Frontal cortex (tissue), 4 donors: Measurements from ENCODE around the gene PNRC1. TPM values are rescaled to one million over a fixed set of nuclear protein-coding genes. Genes with fewer than 3 reads are reported as not detected.
"Not testable (repeated sequence)": the region's sequence is repeated elsewhere in the genome, so short reads cannot be mapped to it uniquely, and the experiment has no call there.

Source experiments
- DNase-seq, 2 donors: peaks; one replicate each; pipeline ENCODE4 v3.0.0; 2012; ENCODE audit warnings: low spot score in 2 of 2
- FAIRE-seq: peaks from 2 replicates; lab custom pipeline; 2012; peaks lifted over from hg19 to GRCh38; lab: Jason Lieb, UNC
- total RNA-seq: library from RNA; depleted of rRNA; stranded (reverse); fragments of >200 nt; gene quantifications from one replicate; pipeline ENCODE4 v1.2.3, GENCODE V29; 2014
- donor health status: control.
- donor health status: control.
- donor health status: control.

PNRC1 gene
- total RNA-seq, 1 donor from 2014 or later = 72.6 TPM

DNA sequence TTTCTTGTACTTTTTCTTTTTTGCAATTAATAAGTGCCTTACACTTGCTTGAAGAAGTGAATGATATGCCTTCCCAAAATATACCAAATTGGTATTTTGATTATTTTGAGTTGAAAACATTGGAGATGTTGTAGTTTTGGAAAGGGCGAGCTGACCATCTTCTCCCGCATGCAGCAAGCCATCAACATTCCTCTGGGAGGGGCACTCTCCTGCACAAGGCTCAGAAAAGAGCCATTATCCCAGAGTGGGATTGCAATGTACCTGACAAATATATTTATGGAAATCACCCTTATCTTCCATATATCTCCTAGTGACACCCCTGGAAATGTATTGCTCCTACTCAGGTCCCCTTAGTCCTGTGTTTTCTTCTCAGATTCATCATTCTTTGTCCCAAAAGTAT lies 22.8 kb upstream of the PNRC1 start:
- FAIRE-seq = no peak
- DNase-seq = no peak

DNA sequence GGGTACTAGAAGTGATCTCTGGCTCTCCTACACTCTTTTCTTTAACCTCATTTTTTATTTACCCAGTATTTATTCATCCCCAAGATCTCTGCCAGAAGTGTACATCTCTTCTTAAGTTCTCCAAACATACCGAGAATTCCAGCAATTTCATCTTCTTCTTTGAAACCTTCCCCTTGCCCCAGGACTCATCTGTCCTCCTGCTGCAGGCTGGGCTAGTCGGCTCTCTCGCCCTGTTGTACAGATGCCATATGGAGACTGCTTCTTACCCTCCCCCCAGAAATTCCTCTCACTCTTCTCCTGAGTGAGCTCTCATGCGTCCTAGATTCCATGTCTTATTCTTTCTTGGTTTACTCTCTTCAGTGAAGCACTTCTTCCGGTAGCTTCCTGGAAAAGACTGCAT lies 21.9 kb upstream of the PNRC1 start:
- FAIRE-seq (no peak), DNase-seq (no peak)

DNA sequence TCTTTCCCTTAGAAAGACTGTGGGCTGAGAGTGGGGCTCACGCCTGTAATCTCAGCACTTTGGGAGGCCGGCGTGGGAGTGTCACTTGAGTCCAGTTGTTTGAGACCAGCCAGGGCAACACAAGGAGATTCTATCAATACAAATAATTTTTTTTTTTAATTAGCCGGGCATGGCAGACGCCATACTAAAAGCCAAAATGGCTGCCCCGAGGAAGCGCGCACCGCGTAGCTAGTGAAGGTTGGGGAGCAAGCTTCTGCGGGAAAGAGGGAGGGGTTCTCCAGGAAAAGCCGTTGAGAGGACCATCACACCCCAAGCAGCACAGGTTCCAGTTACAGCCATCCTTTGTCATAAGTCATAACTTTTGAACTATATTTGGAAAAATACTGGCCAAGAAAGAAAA lies 21.3 kb upstream of the PNRC1 start:
- FAIRE-seq = no peak
- DNase-seq = no peak

DNA sequence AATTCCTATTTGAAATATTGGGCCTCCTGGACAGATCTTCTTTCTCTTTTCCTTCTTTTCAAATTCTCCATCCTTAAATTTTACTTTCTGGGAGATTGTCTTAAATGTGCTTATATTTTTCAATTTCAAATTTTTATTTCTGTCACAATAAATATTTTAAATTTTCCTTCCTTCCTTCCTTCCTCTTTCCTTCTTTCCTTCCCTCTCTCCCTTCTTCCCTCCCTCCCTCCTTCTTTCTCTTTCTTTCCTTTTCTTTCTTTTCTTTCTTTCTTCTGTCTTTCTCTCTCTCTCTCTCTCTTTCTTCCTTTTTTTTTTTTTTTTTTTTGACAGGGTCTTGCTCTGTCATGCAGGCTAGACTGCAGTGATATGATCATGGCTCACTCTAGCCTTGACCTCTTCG lies 16.7 kb upstream of the PNRC1 start:
- DNase-seq (no peak), FAIRE-seq (no peak)

DNA sequence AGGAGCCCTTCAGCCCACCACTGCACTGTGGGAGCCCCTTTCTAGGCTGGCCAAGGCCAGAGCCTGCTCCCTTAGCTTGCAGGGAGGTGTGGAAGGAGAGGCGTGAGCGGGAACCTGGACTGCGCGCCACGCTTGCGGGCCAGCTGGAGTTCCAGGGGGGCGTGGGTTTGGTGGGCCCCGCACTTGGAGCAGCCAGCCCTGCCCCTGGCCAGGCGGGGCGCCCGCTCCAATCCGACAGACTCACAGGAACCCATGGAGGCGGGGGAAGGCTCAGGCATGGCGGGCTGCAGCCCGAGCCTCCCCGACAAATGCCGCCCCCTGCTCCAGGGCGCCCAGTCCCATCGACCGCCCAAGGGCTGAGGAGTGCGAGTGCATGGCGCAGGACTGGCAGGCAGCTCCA lies 15.6 kb upstream of the PNRC1 start:
- DNase-seq, FAIRE-seq: not testable (repeated sequence)

DNA sequence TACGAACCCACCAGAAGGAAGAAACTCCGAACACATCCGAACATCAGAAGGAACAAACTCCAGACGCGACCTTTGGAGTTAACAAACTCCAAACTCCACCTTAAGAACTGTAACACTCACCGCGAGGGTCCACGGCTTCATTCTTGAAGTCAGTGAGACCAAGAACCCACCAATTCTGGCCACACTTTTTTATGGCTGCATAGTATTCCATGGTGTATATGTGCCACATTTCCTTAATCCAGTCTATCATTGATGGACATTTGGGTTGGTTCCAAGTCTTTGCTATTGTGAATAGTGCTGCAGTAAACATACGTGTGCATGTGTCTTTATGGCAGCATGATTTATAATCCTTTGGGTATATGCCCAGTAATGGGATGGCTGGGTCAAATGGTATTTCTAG lies 14.4 kb upstream of the PNRC1 start:
- FAIRE-seq, DNase-seq: not testable (repeated sequence)

DNA sequence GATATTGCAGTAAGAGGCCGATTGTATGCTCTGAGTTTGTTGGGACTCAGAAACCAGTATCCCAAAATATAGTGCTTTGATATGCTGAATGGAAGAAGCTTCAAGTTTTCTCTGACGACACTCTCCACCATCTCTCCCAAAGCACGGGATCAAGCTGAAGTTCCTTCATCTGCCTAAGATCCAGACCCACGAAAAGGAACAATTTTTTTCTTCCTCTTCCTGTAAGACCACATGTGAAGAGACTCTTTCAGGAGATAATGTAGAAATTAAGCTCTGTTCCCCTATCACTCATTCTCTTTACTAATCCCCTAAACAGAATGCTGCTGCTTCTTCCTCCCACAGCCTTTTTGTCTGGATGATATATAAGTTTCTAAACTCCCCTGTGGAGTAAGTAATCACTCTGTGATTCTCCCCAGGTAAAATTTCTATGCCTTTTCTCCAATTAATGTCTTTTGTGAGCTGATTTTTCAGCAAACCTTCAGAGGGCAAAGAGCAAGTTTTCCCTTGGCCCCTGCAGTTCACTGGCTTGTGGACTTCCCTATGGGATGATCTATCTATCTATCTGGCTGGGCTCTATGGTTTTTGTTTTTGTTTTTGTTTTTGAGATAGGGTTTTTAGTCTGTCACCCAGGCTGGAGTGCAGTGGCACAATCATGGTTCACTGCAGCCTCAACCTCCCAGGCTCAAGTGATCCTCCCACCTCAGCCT lies 13.5 kb upstream of the PNRC1 start:
- FAIRE-seq = no peak
- DNase-seq = no peak

DNA sequence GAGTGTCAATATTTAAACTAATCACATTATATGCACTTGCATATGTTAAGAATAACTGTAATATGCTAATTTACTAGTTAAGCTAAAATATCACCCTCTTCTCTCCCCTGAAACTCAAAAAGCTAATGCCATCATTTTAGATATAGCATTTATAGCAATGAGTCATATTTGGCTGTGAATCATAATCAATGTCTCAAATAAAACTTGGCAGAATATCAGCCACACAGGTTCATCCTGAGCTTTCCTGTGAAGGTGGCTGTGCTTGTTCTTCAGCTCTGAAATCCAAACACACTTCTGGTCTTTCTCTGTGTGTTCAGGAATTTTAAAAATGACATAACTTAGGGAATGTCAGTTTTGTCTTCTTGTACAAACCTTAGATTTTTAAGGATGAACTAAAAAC lies 12.8 kb upstream of the PNRC1 start:
- no peak for DNase-seq
- FAIRE-seq = no peak

DNA sequence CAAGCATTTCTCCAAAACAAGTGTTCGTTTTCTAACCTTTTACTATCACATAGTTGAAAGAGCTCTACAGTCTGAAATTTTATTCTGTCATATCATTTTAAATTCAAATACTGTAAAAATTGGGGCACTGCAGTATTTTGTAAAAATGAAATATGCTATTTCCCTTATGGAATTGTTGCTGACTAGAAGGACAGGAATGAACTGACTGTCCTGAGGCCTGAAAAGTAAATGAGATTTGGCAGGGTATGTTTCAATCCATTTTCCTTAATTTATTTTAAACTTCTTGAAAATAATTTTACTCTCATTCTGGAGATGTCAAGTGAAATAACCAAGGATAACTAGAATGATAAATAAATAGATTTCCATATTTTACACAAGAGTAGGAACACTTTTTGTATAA lies 11.9 kb upstream of the PNRC1 start:
- FAIRE-seq = no peak
- no peak for DNase-seq

DNA sequence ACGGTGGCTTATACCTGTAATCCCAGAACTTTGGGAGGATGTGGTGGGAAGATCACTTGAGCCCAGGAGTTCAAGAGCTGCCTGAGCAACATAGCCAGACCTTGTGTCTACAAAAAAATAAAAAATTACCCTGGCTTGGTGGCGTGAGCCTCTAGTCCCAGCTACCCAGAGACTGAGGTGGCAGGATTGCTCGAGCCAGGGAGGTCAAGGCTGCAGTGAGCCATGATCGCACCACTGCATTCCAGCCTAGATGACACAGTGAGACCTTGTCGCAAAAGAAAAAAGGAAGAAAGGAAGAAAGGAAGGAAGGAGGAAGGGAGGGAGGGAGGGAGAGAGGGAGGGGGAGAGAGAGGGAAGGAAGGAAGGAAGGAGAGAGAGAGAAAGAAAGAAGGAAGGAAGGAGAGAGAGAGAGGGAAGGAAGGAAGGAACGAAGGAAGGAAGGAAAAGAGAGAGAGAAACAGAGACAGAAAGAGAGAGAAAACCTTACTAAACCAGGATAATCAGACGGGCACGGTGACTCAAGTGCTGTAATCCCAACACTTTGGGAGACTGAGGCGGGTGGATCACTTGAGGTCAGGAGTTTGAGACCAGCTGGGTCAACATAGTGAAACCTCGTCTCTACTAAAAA lies 10.9 kb upstream of the PNRC1 start:
- DNase-seq (no peak), FAIRE-seq (no peak)

DNA sequence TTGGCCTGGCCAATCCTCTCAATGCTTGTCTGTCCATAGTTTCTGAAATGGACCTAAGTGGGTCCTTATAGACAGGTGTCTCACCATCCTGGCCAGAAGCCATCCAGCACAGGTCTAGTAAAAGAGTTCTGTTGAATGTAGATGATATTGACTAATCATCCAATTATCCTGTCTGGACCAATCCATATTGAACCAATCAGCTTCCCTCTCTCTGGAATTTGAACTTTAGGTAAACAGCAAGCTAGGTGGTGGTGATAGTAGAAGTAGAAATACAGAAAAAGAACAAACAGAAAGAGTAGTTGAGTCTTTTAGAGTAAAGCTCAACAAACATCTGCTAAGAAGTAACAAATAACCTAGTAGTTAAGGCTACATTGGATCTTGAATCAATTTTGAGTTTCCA lies 9.5 kb upstream of the PNRC1 start:
- DNase-seq (no peak), FAIRE-seq (no peak)

DNA sequence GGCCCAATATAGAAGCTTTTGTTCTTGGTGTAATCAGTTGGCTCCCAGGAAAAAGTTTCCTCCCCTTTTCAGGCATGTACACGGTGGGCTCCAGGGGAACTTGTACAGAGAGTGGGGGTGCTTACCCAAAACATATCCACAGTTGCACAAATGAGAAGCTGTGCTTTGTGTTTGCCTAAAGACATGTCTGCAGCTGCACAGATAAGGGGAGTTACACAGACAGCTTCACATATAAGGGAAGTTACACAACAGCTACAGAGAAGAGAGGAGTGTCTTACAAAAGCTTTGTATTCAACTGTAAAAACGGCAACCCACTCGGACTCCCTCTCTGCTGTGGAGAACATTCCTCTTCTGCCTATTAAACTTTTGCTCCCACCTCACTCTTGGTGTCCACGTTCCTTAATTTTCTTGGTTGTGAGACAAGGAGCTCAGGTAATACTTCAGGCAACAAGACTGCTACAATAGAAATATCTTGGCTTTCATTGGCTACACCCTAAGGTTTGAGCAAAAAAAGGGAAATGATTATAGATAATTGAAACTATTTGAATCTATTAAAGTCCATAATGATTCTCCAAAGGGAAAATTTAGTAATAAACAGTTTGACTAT lies 7.4 kb upstream of the PNRC1 start:
- FAIRE-seq (no peak), DNase-seq (no peak)

DNA sequence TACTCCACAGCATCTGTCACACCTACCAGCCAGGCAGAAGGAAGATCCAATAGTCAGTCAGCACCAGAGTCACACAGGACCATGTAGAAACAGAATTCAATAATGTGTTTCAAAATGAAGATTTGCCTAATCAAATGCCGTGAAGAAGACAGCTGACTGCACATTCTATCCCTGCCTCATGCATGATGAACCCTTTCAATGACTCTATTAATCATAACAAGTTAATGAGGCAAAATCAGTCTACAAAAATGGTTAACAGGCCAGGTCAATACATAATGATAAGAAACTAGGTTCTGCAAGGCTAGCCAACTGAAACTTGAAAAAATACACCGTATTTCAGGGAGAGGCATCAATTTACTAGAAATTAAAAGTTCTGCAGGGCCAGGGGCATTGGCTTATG lies 6.7 kb upstream of the PNRC1 start:
- FAIRE-seq (no peak), DNase-seq (no peak)

DNA sequence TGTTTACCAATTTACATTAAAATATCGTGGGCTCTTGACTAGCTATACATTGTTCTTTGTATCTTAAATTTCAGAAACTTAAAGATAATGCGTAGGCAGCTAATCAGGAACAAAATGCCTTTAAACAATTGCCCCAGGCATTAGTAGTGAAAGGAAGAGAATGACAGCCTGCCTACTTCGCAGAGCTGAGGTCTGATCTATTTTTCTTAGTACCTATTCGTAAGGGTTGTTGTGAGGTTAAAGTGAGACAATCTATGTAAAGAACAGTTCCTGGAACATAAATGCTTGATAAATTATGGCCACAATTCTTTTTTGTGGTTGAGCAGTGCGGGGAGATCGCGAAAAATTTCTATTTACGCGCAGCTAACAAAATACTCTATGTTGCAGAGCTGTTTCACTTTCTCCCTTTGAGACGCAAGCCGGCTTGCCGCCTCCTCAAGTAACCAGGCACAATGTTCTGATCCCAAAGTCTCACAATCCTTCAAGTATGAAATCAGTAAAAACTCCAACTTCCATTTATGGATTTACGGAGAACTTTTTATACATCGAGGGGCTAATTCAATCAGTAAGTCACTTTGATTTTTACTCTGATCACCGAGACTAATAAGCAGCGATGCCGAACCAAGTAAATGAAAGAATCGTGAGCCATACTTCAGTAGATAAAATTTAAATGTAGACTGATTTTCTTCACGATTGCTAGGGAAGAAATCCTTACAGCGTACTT lies 878 bp upstream of the PNRC1 start:
- DNase-seq = peak; percentile 25 to 33
- FAIRE-seq = no peak

DNA sequence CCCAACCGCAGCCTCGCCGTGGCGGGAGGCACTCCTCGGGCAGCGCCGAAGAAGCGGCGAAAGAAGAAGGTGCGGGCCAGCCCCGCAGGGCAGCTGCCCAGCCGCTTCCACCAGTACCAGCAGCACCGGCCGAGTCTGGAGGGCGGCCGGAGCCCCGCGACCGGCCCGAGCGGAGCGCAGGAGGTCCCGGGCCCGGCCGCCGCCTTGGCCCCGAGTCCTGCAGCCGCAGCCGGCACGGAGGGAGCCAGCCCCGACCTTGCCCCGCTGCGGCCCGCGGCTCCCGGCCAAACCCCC lies 525 bp downstream of the PNRC1 start:
- DNase-seq (no peak), FAIRE-seq (no peak)

DNA sequence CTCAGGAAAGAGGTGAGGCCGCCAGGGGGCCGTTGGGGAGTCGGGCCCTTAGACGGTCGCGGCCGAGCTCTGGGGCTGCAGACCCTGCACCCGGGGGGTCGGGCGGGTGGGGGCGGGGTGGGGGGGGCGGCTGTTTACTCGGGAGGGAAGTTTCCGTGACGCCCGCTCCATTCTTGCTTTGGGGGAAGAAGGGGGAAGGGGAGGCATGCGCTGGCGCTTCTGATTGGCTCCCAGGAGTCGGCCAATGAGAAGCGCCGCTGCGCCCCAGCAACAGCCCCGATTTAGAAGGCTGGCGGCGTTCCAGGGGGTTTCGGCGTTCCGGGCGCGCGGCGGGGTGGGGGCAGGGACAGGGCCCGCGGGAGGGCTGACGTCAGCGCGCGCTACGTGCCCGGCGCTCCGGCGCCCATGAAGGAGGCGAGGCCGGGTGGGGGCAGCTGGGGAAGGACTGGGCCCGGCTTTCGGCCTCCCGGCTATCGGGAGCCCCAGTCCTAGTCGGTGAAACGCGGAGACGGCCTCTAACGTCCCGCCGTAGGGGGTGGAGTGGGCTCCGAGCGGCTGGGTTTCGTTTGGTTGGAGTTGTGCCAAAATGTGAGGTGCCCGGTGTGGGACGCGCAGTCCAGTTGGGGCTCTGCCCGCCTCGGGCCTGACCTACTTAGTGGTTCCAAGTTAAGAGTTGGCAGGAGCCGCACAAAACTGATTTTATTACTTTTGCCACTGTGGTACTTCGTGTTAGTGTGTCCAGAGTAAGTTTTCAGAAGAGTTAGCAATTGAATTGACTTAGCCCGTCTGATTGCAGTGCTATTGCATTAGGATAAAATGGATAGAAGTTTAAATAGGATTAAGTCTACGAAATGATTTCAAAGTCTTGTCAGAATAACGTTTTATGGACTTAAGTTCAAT lies 1.1 kb downstream of the PNRC1 start:
- no peak for FAIRE-seq

DNA sequence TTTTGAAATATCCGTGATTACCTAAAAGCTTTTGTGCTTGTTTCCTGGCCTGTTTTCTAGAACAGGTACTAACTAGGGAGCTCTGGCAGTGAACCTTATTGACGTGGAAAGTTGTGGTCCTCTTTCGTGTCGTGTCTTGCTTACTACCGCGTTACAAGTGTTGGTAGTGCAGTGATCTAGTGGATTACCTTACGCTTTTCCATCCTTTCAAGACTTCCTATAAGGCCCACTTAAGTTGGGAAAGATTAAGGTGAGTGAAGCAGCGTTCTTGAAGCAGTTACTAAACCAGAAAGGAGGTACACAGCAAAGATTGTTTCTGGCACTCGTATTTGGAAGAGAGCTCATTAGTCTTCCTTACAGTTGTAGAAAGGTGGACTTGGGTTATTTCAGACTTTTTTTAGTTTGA lies 1.9 kb downstream of the PNRC1 start:
- DNase-seq = no peak
- FAIRE-seq = no peak

More for the DNA sequence above, 1.1 kb downstream of the PNRC1 start:
- DNase-seq = peak; percentile 87 to 90

DNA sequence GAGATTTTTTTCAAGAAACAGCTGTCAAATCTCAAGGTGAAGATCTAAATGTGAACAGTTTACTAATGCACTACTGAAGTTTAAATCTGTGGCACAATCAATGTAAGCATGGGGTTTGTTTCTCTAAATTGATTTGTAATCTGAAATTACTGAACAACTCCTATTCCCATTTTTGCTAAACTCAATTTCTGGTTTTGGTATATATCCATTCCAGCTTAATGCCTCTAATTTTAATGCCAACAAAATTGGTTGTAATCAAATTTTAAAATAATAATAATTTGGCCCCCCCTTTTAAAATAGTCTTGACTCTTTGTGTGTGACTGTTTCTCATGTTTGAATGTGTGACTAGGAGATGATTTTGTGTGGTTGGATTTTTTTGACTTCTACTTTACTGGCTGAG lies 4.0 kb downstream of the PNRC1 start:
- FAIRE-seq = no peak

DNA sequence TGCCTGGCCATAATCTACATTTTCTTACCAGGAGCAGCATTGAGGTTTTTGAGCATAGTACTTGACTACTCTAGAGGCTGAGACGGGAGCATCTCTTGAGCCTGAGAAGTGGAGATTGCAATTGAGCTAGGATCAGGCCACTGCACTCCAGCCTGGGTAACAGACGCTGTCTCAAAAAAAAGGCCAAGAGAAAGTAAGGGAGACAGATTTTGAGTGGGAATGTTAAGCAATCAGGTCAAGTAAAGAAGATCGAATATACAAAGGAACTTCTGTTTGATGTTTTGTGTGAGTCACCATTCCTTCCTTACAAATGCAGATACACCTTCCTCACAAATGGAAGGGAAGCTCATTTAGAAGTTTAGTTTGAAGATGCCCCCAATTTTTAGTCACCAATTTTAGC lies 4.4 kb downstream of the PNRC1 start:
- FAIRE-seq (no peak), DNase-seq (no peak)

More for the DNA sequence above, 4.0 kb downstream of the PNRC1 start:
- DNase-seq = no peak
